H1 (cell line): ENCODE data around the gene ISOC2. TPM values are rescaled to one million over a fixed set of nuclear protein-coding genes. Genes with fewer than 3 reads are reported as not detected.
"Not testable (repeated sequence)": the region's sequence is repeated elsewhere in the genome, so short reads cannot be mapped to it uniquely, and the experiment has no call there.

Source experiments
- CTCF ChIA-PET: fragments of 300-600 bp; sonication (Branson Sonifier 250); formaldehyde crosslinking; loops from one replicate; lab custom pipeline; 2021; ENCODE audit not compliant: partially characterized antibody; lab: Charles Lee
- POLR2A ChIA-PET: fragments of 300-600 bp; sonication (Branson Sonifier 250); formaldehyde crosslinking; loops from one replicate; lab custom pipeline; 2021; ENCODE audit warnings: inconsistent platforms; ENCODE audit not compliant: partially characterized antibody; lab: Charles Lee
- DNase-seq, 2 experiments: peaks; one replicate each; pipeline versions ENCODE4 v3.0.0 to v3.0.0-alpha.2; 2010 to 2022; ENCODE audit warnings: low spot score in 2 of 2, low read depth in 1 of 2, mixed read lengths in 1 of 2
- FAIRE-seq: peaks from 2 replicates; lab custom pipeline; 2011; peaks lifted over from hg19 to GRCh38; lab: Jason Lieb, UNC
- H2AFZ ChIP-seq: 2 replicates; pipeline ENCODE4 v1.8.1; 2012; ENCODE audit warnings: low read length, inconsistent platforms
- H2AK5ac ChIP-seq: 2 replicates; pipeline ENCODE4 v1.6.1; 2013; ENCODE audit warnings: low read depth, low read length
- H2BK120ac ChIP-seq: replicated peaks from 2 replicates; pipeline ENCODE3; 2013; ENCODE audit warnings: low read depth, low read length, inconsistent platforms
- H2BK12ac ChIP-seq: 2 replicates; pipeline ENCODE4 v1.6.1; 2013; ENCODE audit warnings: low read depth, low read length
- H2BK15ac ChIP-seq: 2 replicates; pipeline ENCODE4 v1.6.1; 2013; ENCODE audit warnings: low read length
- H2BK20ac ChIP-seq: 2 replicates; pipeline ENCODE4 v1.6.1; 2013; ENCODE audit warnings: low read length
- H2BK5ac ChIP-seq: 2 replicates; pipeline ENCODE4 v1.6.1; 2013; ENCODE audit warnings: low read depth, low read length
- H3K14ac ChIP-seq: 2 replicates; pipeline ENCODE4 v1.6.1; 2013; ENCODE audit warnings: inconsistent platforms; ENCODE audit not compliant: insufficient read length
- H3K18ac ChIP-seq: 2 replicates; pipeline ENCODE4 v1.6.1; 2013; ENCODE audit warnings: low read length; ENCODE audit errors: extremely low read depth
- H3K23ac ChIP-seq: 2 replicates; pipeline ENCODE4 v1.6.1; 2013; ENCODE audit warnings: inconsistent platforms; ENCODE audit not compliant: insufficient read length
- H3K23me2 ChIP-seq: 2 replicates; pipeline ENCODE4 v1.6.1; 2013; ENCODE audit warnings: low read depth, low read length
- H3K27ac ChIP-seq: 2 replicates; pipeline ENCODE4 v1.6.1; 2011; ENCODE audit warnings: low read depth, low read length, inconsistent platforms
- H3K27me3 ChIP-seq, 4 experiments: replicated peaks in 1 of 4; 1 replicate in 1 of 4; 2 replicates in 3 of 4; pipeline versions ENCODE4 v1.6.1 to v1.8.1; 2011 to 2013; ENCODE audit warnings: low read length in 3 of 4, mild to moderate bottlenecking in 3 of 4, inconsistent platforms in 2 of 4, mixed read lengths in 2 of 4, moderate library complexity in 1 of 4; ENCODE audit not compliant: control insufficient read depth in 3 of 4, insufficient read depth in 3 of 4; ENCODE audit errors: extremely low read depth in 1 of 4
- H3K36me3 ChIP-seq, 4 experiments: 2 replicates each; pipeline versions ENCODE4 v1.6.1 to v1.8.1; 2011 to 2013; ENCODE audit warnings: mild to moderate bottlenecking in 4 of 4, low read length in 3 of 4, moderate library complexity in 2 of 4, control low read depth in 1 of 4, inconsistent platforms in 1 of 4; ENCODE audit not compliant: insufficient read depth in 4 of 4, control insufficient read depth in 2 of 4
- H3K4ac ChIP-seq: replicated peaks from 2 replicates; pipeline ENCODE3; 2013; ENCODE audit warnings: low read length, low read depth, mixed read lengths, inconsistent platforms; ENCODE audit not compliant: insufficient read length
- H3K4me1 ChIP-seq, 4 experiments: replicated peaks in 1 of 4; 1 replicate in 1 of 4; 2 replicates in 3 of 4; pipeline versions ENCODE4 v1.6.1 to v1.8.1; 2011 to 2013; ENCODE audit warnings: low read length in 3 of 4, inconsistent platforms in 2 of 4, mixed read lengths in 1 of 4; ENCODE audit not compliant: insufficient read depth in 4 of 4, control insufficient read depth in 3 of 4
- H3K4me2 ChIP-seq, 2 experiments: 2 replicates each; pipeline versions ENCODE4 v1.6.1 to v1.8.1; 2011 to 2013; ENCODE audit warnings: low read depth in 2 of 2, low read length in 2 of 2, control low read depth in 1 of 2, inconsistent platforms in 1 of 2, mild to moderate bottlenecking in 1 of 2; ENCODE audit not compliant: insufficient read depth in 1 of 2
- H3K4me3 ChIP-seq, 4 experiments: fragments of 200-600, 300-600 bp in 1 of 4; sonication (generic), shearing (Covaris generic), sonication (Bioruptor Twin) in 1 of 4; 2 replicates each; pipeline versions ENCODE4 v1.5.1 to v1.8.1; 2011 to 2016; ENCODE audit warnings: low read length in 4 of 4, low read depth in 3 of 4, control low read depth in 2 of 4, inconsistent platforms in 2 of 4, mild to moderate bottlenecking in 2 of 4, mixed read lengths in 1 of 4, moderate library complexity in 1 of 4; ENCODE audit not compliant: insufficient read depth in 2 of 4; ENCODE audit errors: extremely low read depth in 1 of 4
- H3K56ac ChIP-seq: replicated peaks from 2 replicates; pipeline ENCODE3; 2013; ENCODE audit warnings: low read depth, mild to moderate bottlenecking, mixed read lengths, low read length, inconsistent platforms; ENCODE audit not compliant: insufficient read length
- H3K79me1 ChIP-seq: 2 replicates; pipeline ENCODE4 v1.6.1; 2013; ENCODE audit warnings: low read depth, low read length, control low read depth
- H3K79me2 ChIP-seq, 2 experiments: 2 replicates each; pipeline versions ENCODE4 v1.6.1 to v1.8.1; 2012 to 2013; ENCODE audit warnings: low read length in 2 of 2, mild to moderate bottlenecking in 2 of 2, inconsistent platforms in 1 of 2; ENCODE audit not compliant: insufficient read depth in 2 of 2, control insufficient read depth in 1 of 2
- H3K9ac ChIP-seq, 4 experiments: replicated peaks in 1 of 4; 1 replicate in 1 of 4; 2 replicates in 3 of 4; pipeline versions ENCODE4 v1.6.1 to v1.8.1; 2011 to 2013; ENCODE audit warnings: low read depth in 3 of 4, low read length in 3 of 4, control low read depth in 2 of 4, mild to moderate bottlenecking in 2 of 4, moderate library complexity in 2 of 4, inconsistent platforms in 1 of 4; ENCODE audit errors: extremely low read depth in 1 of 4
- H3K9me3 ChIP-seq, 2 experiments: 2 replicates each; pipeline versions ENCODE4 v1.6.1 to v1.8.1; 2012 to 2013; ENCODE audit warnings: mild to moderate bottlenecking in 2 of 2, moderate library complexity in 2 of 2, control low read depth in 1 of 2, inconsistent platforms in 1 of 2, low read depth in 1 of 2, low read length in 1 of 2, mixed read lengths in 1 of 2; ENCODE audit not compliant: insufficient read depth in 2 of 2
- H4K20me1 ChIP-seq, 2 experiments: replicated peaks in 1 of 2; 2 replicates each; pipeline versions ENCODE3 to v1.8.1; 2011 to 2013; ENCODE audit warnings: inconsistent platforms in 2 of 2, low read length in 2 of 2, mild to moderate bottlenecking in 1 of 2; ENCODE audit not compliant: insufficient read depth in 2 of 2, control insufficient read depth in 1 of 2
- H4K5ac ChIP-seq: 2 replicates; pipeline ENCODE4 v1.6.1; 2013; ENCODE audit warnings: low read length, low read depth, mixed read lengths, inconsistent platforms; ENCODE audit not compliant: insufficient read length
- H4K8ac ChIP-seq: 2 replicates; pipeline ENCODE4 v1.8.0; 2013; ENCODE audit warnings: mild to moderate bottlenecking, moderate library complexity, low read length, inconsistent platforms; ENCODE audit not compliant: insufficient read depth; ENCODE audit errors: extremely low read depth
- H4K91ac ChIP-seq: replicated peaks from 2 replicates; pipeline ENCODE3; 2013; ENCODE audit warnings: low read length, mixed read lengths, inconsistent platforms; ENCODE audit not compliant: insufficient read length
- PHF8 ChIP-seq: fragments of 200-600 bp; sonication (generic); conservative IDR thresholded peaks from 2 replicates; pipeline ENCODE4 v1.7.1; 2012; ENCODE audit warnings: low read depth, mild to moderate bottlenecking, inconsistent platforms, low read length, moderate library complexity
- POLR2A ChIP-seq, 2 experiments: IDR thresholded peaks; 1 replicate in 1 of 2; 2 replicates in 1 of 2; pipeline ENCODE4 v1.6.1; 2011; ENCODE audit warnings: low read depth in 2 of 2, low read length in 2 of 2, mild to moderate bottlenecking in 2 of 2; ENCODE audit errors: control extremely low read depth in 1 of 2
- SIN3A ChIP-seq, 2 experiments: IDR thresholded peaks in 1 of 2; conservative IDR thresholded peaks in 1 of 2; 2 replicates each; pipeline ENCODE4 v1.6.1; 2011 to 2012; ENCODE audit warnings: low read length in 2 of 2, improper control_type of control experiment in 1 of 2, low read depth in 1 of 2, mild to moderate bottlenecking in 1 of 2
- TAF1 ChIP-seq: IDR thresholded peaks from 2 replicates; pipeline ENCODE4 v1.6.1; 2011; ENCODE audit warnings: mild to moderate bottlenecking, low read depth, low read length
- TAF7 ChIP-seq: optimal IDR thresholded peaks from 2 replicates; pipeline ENCODE3; 2011; ENCODE audit warnings: low read depth, mild to moderate bottlenecking, inconsistent platforms, low read length, moderate library complexity, borderline replicate concordance
- WGBS, 2 experiments: shearing (Covaris generic) in 1 of 2; methylation state at CpG; one replicate each; pipeline versions ENCODE4 v1.1.6 to v1.1.7; 2013 to 2015; ENCODE audit warnings: low lambda C conversion rate in 2 of 2, mixed read lengths in 2 of 2, inconsistent platforms in 1 of 2, low coverage in 1 of 2, missing lambda C conversion rate in 1 of 2; ENCODE audit not compliant: insufficient replicate concordance in 2 of 2, insufficient coverage in 1 of 2, insufficient read length in 1 of 2; ENCODE audit errors: extremely low coverage in 1 of 2, missing lambda C conversion rate in 1 of 2; 5-methylcytosine and 5-hydroxymethylcytosine counted together
- polyA plus RNA-seq, 7 experiments: library from polyadenylated mRNA; depleted of rRNA in 3 of 7; stranded (reverse) in 5 of 7; unstranded in 2 of 7; fragments of >200 nt in 5 of 7; fragments of 200-250 nt in 2 of 7; gene quantifications; 1 replicate in 5 of 7; 2 replicates in 1 of 7; 4 replicates in 1 of 7; pipeline versions ENCODE4 v1.2.1 to v1.2.3, GENCODE V29; 2011 to 2013; ENCODE audit warnings: missing spikeins in 2 of 7, mixed read lengths in 2 of 7
- total RNA-seq: library from RNA; stranded (reverse); fragmentation: NEBNext Ultra II Directional; extraction: Animal tissue kit (Norgen Biotek cat#: 25700); gene quantifications from 2 replicates; pipeline ENCODE4 v1.2.1, GENCODE V29; 2021

Gene ISOC2
- total and polyA plus RNA-seq, 2 of the 8 experiments (the other 6 are each of a cell fraction or from before 2014, with no cell fraction given), result 96.9 to 152 TPM

DNA sequence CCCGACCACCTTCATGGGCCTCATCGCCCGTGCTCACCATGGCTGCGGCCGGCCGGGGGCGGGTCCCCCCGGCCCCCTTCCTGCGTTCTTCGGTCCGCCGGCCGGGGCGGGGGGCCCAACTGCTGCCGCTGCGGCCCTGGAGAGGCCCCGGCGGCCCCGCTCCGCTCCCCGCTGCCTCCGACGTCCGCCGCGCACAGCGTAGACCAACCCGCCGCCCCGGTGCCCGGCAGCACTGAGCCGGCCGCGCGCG, 54.0 kb downstream of the ISOC2 start, which contains the start of gene UBE2S:
UBE2S (minus strand) TSS at position 239 of the 250 bp plus-strand sequence; CDS start at position 40, 199 bp downstream.
- H2BK5ac ChIP-seq, result peak within 1 kb of the TSS; percentile 97
- WGBS, 2 experiments, result 3% methylated on average over 6 of the region's 36 CpGs; no CpG with 5 or more reads in 1 of the 2 experiments
- DNase-seq, H3K9me3 ChIP-seq, FAIRE-seq, H3K23ac ChIP-seq, H3K27me3 ChIP-seq, H3K14ac ChIP-seq: not testable (repeated sequence)
- H3K56ac ChIP-seq, result peak within 1 kb of the TSS; percentile 62
- H3K79me2 ChIP-seq, result peaks cover 12 to 33% of the 10 kb centered on the region in 2 experiments
- H3K36me3 ChIP-seq, result peaks cover 17 to 43% (median 33%) of the 10 kb centered on the region in 4 experiments
- peak within 1 kb of the TSS; percentile 88 to 99 for H3K4me2 ChIP-seq
- H3K23me2 ChIP-seq, result peaks cover 13% of the 10 kb centered on the region
- TF ChIP-seq SIN3A (conservative IDR thresholded peaks at IDR 0.05 in 1 of 2, IDR thresholded peaks at IDR 0.05 in 1 of 2; ENCODE audit: low read depth in 1 of 2, low read length in 2 of 2) (0 out of 4 replicates have a peak, but pooled peaks of 1 of the 2 experiments have one; percentile 29), TAF1 (peak; percentile 99; the same call in 1 of the 2 replicates), POLR2A (IDR thresholded peaks at IDR 0.05; ENCODE audit: control extremely low read depth in 1 of 2, low read depth in 2 of 2, low read length in 2 of 2) (peak in 1 of 2 experiments; percentile 96; a peak in 1 of 3 replicates), PHF8 (peak; percentile 86), TAF7 (peak; percentile 97)
- ChIA-PET CTCF (interaction anchor here (2.2 kb wide), 1 partner anchor 23 kb away, joined by 8 read pairs; the partner anchor contains the start of gene TMEM238), POLR2A (interaction anchor here (0.6 to 34.6 kb wide), 74 partner anchors 5 to 331 kb away, joined by 3 to 874 read pairs (median 5); partner anchors contain the start of genes C19orf85, DNAAF3, EPS8L1 and FIZ1)
- peak within 1 kb of the TSS; percentile 93 for H2BK120ac ChIP-seq
- peak within 1 kb of the TSS; percentile 98 for H4K5ac ChIP-seq
- peak within 1 kb of the TSS; percentile 95 for H2AK5ac ChIP-seq
- H2AFZ ChIP-seq, result peak within 1 kb of the TSS; percentile 75; the same call in 1 of the 2 replicates
- H3K4me3 ChIP-seq, result peak within 1 kb of the TSS; percentile 64 to 98 (median 80)
- peak within 1 kb of the TSS; percentile 99 for H3K18ac ChIP-seq
- peak within 1 kb of the TSS; percentile 92; the same call in 1 of the 2 replicates for H2BK20ac ChIP-seq
- peak within 1 kb of the TSS; percentile 94 for H3K4ac ChIP-seq
- H3K79me1 ChIP-seq, result peaks cover 15% of the 10 kb centered on the region
- H3K9ac ChIP-seq, result peak within 1 kb of the TSS; percentile 78 to 86 (median 84)
- peak within 1 kb of the TSS; percentile 97 for H4K8ac ChIP-seq
- H3K4me1 ChIP-seq, result peaks cover 0 to 20% (median 13%) of the 10 kb centered on the region in 4 experiments; a peak in 6 of 7 replicates
- H3K27ac ChIP-seq, result peak within 1 kb of the TSS; percentile 94
- peaks cover 28 to 29% of the 10 kb centered on the region in 2 experiments for H4K20me1 ChIP-seq
- peak within 1 kb of the TSS; percentile 100 for H4K91ac ChIP-seq
- peak within 1 kb of the TSS; percentile 97 for H2BK15ac ChIP-seq
- H2BK12ac ChIP-seq, result peak within 1 kb of the TSS; percentile 64
